Osteocyte (in vitro differentiated cells): ENCODE results near the gene WDR18. TPM values are rescaled to one million over a fixed set of nuclear protein-coding genes. Genes with fewer than 3 reads are reported as not detected.
A peak's percentile ranks its signal among the peaks of the same experiment; 100 is the strongest.

Experiments
- DNase-seq: peaks from one replicate; pipeline ENCODE4 v3.0.0; 2021; ENCODE audit warnings: mixed read lengths; ENCODE audit not compliant: unreplicated experiment; ENCODE audit errors: extremely low spot score
- H3K27ac Mint-ChIP-seq: one replicate; pipeline ENCODE4 v1.8.0; 2021; ENCODE audit warnings: mild to moderate bottlenecking, mixed read lengths; ENCODE audit not compliant: unreplicated experiment
- H3K27me3 Mint-ChIP-seq: one replicate; pipeline ENCODE4 v1.8.0; 2021; ENCODE audit warnings: mixed read lengths; ENCODE audit not compliant: unreplicated experiment
- H3K36me3 Mint-ChIP-seq: one replicate; pipeline ENCODE4 v1.8.0; 2021; ENCODE audit warnings: mixed read lengths; ENCODE audit not compliant: unreplicated experiment
- H3K4me1 Mint-ChIP-seq: one replicate; pipeline ENCODE4 v1.8.0; 2021; ENCODE audit warnings: mixed read lengths; ENCODE audit not compliant: unreplicated experiment
- H3K4me3 Mint-ChIP-seq: one replicate; pipeline ENCODE4 v1.8.0; 2021; ENCODE audit warnings: mild to moderate bottlenecking, moderate library complexity, mixed read lengths; ENCODE audit not compliant: unreplicated experiment
- H3K9me3 Mint-ChIP-seq: one replicate; pipeline ENCODE4 v1.8.0; 2021; ENCODE audit warnings: mixed read lengths; ENCODE audit not compliant: unreplicated experiment
- CTCF ChIP-seq: fragments of 200-600 bp; sonication (generic); IDR thresholded peaks from 2 replicates; pipeline ENCODE4 v1.5.0; 2021; ENCODE audit warnings: antibody characterized with exemption, mild to moderate bottlenecking, moderate library complexity
- total RNA-seq: library from RNA; stranded (reverse); gene quantifications from 2 replicates; pipeline ENCODE4 v1.2.1, GENCODE V29; 2021

Gene WDR18
- total RNA-seq, 1 donor from 2014 or later: 61.2 TPM

DNA sequence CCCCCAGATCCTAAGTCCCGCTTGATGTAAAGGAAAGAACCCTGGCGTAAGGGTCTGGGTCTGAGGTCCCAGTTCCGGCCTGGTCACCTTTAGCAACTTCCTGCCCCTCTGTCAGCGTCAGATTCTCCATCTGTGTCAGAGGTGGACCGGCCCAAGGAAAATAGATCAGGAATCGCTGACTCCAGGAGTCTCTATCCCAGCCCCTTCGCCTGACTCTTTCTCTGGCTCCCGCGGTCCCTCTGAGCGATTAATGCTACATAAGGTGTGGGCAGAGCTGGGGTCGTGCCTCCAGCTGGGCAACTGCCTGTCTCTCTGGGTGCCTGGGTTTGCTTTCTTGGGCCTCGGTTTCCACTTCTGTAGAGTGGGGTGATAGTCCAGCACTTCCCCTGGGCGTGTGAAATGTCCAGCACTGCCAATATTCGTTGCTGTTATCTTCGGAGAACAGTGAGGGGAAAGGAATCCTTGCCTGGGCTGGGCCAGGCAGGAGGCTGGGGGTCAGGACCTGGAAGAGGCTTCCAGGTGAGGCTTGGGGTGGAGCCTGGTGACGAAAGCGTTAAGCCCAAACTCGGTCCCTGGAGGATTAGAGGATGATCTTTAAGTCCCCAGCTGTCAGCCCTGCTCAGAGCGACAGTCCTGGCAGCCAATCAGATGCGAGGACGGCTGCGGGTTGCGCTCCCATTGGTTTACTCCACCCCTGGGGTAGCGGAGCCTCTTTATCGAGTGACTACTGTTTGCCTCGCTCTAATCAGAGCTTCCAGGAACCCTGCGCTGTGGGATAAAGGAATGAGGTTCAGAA lies 56.5 kb downstream of the WDR18 start:
- Mint-ChIP-seq H3K27ac (peak overlapping the region; percentile 63), H3K4me1 (peaks cover 47% of the 10 kb centered on the region), H3K27me3 (no peaks in the 10 kb centered on the region), H3K4me3 (peak overlapping the region; percentile 88), H3K9me3 (no peaks in the 10 kb centered on the region), H3K36me3 (peaks cover 12% of the 10 kb centered on the region)
- no peak for TF ChIP-seq CTCF
- no peak for DNase-seq

GRCh38 chr19:1041272-1041834 lies 57.2 kb downstream of the WDR18 start:
- TF ChIP-seq CTCF: no peak

GRCh38 chr19:1041835-1042685 lies 57.9 kb downstream of the WDR18 start:
- Mint-ChIP-seq H3K4me3 (no peak overlapping the region), H3K27me3 (no peaks in the 10 kb centered on the region), H3K4me1 (peaks cover 43% of the 10 kb centered on the region), H3K27ac (no peak overlapping the region), H3K36me3 (peaks cover 6% of the 10 kb centered on the region), H3K9me3 (no peaks in the 10 kb centered on the region)
- TF ChIP-seq CTCF: no peak
- DNase-seq: no peak

More at GRCh38 chr19:1041272-1041834, 57.2 kb downstream of the WDR18 start:
- Mint-ChIP-seq H3K9me3 (no peaks in the 10 kb centered on the region), H3K27ac (no peak overlapping the region), H3K27me3 (no peaks in the 10 kb centered on the region), H3K36me3 (peaks cover 8% of the 10 kb centered on the region), H3K4me3 (peak overlapping the region; percentile 88), H3K4me1 (peaks cover 45% of the 10 kb centered on the region)
- DNase-seq: no peak

DNA sequence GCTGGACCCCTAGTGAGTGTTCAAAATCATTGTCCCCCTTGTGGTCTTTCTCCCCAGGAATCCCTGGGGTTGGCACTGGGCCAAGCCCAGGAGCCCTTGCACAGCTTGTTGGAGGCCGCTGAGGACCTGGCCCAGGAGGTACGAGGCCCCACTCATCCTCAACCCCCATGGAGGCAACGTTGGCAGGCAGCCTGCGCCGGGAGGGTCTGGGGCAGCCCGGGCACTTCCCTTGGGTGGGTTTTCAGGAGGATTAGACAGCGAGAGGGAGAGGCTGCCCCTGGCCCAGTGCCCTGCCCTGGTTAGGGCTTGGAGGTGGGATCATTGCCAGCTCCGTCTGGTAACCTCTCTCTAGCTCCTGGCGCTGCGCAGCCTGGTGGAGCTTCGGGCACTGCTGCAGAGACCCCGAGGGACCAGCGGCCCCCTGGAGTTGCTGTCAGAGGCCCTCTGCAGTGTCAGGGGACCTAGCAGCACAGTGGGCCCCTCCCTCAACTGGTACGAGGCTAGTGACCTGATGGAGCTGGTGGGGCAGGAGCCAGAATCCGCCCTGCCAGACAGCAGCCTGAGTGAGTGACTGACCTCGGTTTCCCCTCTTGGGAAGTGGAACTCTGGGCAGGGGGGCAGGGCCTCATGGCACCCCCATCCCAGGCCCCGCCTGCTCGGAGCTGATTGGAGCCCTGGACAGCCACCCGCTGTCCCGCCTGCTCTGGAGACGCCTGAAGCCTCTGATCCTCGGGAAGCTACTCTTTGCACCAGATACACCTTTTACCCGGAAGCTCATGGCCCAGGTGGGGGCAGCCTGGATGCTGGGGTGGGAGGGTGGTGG lies 58.8 kb downstream of the WDR18 start:
- TF ChIP-seq CTCF: no peak
- H3K9me3 Mint-ChIP-seq: no peaks in the 10 kb centered on the region
- no peaks in the 10 kb centered on the region for H3K27me3 Mint-ChIP-seq
- no peak overlapping the region for H3K4me3 Mint-ChIP-seq
- no peak for DNase-seq
- peaks cover under 1% of the 10 kb centered on the region for H3K36me3 Mint-ChIP-seq
- H3K4me1 Mint-ChIP-seq: peaks cover 36% of the 10 kb centered on the region
- H3K27ac Mint-ChIP-seq: no peak overlapping the region

Other genes starting within 250 kb of the WDR18 start
- gene MISP, start 233.2 kb upstream of the WDR18 start, total RNA-seq: 1.1 and 1.3 TPM in 2 replicates
- 339 and 370 TPM in 2 replicates for gene PTBP1, start 186.9 kb upstream of the WDR18 start, total RNA-seq
- 18.2 and 19.4 TPM in 2 replicates for gene PLPPR3, start 162.4 kb upstream of the WDR18 start, total RNA-seq
- 0.91 and 1.0 TPM in 2 replicates for gene AZU1, start 156.5 kb upstream of the WDR18 start, total RNA-seq
- gene PRTN3, start 143.3 kb upstream of the WDR18 start, total RNA-seq: not detected in 2 replicates
- 1.1 and 1.2 TPM in 2 replicates for gene ELANE, start 132.0 kb upstream of the WDR18 start, total RNA-seq
- 162 and 179 TPM in 2 replicates for gene CFD, start 124.7 kb upstream of the WDR18 start, total RNA-seq
- gene MED16, start 91.2 kb upstream of the WDR18 start, total RNA-seq: 69.3 and 72.3 TPM in 2 replicates
- gene RNU6-9, start 90.9 kb upstream of the WDR18 start, total RNA-seq: not detected in 2 replicates
- 61.1 and 63.5 TPM in 2 replicates for gene R3HDM4, start 71.1 kb upstream of the WDR18 start, total RNA-seq
- gene KISS1R, start 67.0 kb upstream of the WDR18 start, total RNA-seq: 0.47 and 1.7 TPM in 2 replicates
- 16.8 and 17.0 TPM in 2 replicates for gene ARID3A, start 58.3 kb upstream of the WDR18 start, total RNA-seq
- gene GRIN3B, start 16.1 kb downstream of the WDR18 start, total RNA-seq: 0.46 TPM in 1 of 2 replicates, not detected in the other
- 149 and 157 TPM in 2 replicates for gene TMEM259, start 36.8 kb downstream of the WDR18 start, total RNA-seq
- gene RNU6-2, start 37.2 kb downstream of the WDR18 start, total RNA-seq: not detected in 2 replicates
- gene CNN2, start 42.3 kb downstream of the WDR18 start, total RNA-seq: 318 and 327 TPM in 2 replicates
- 16.7 and 17.8 TPM in 2 replicates for gene ABCA7, start 55.8 kb downstream of the WDR18 start, total RNA-seq
- gene ARHGAP45, start 82.8 kb downstream of the WDR18 start, total RNA-seq: 0.67 and 0.99 TPM in 2 replicates
- gene POLR2E, start 111.0 kb downstream of the WDR18 start, total RNA-seq: 156 and 168 TPM in 2 replicates
- gene GPX4, start 119.6 kb downstream of the WDR18 start, total RNA-seq: 349 and 354 TPM in 2 replicates
- 57.1 and 61.6 TPM in 2 replicates for gene SBNO2, start 189.9 kb downstream of the WDR18 start, total RNA-seq
- gene STK11, start 221.4 kb downstream of the WDR18 start, total RNA-seq: 60.8 and 61.3 TPM in 2 replicates